NCI-H1694 treated with DMSO at 0.1 percent for 48 hours (cell line): ENCODE data around the gene GDF2.

Source experiments
- DNase-seq: peaks from one replicate; lab custom pipeline; 2025; lab: John Stamatoyannopoulos, UW

Gene GDF2

DNA sequence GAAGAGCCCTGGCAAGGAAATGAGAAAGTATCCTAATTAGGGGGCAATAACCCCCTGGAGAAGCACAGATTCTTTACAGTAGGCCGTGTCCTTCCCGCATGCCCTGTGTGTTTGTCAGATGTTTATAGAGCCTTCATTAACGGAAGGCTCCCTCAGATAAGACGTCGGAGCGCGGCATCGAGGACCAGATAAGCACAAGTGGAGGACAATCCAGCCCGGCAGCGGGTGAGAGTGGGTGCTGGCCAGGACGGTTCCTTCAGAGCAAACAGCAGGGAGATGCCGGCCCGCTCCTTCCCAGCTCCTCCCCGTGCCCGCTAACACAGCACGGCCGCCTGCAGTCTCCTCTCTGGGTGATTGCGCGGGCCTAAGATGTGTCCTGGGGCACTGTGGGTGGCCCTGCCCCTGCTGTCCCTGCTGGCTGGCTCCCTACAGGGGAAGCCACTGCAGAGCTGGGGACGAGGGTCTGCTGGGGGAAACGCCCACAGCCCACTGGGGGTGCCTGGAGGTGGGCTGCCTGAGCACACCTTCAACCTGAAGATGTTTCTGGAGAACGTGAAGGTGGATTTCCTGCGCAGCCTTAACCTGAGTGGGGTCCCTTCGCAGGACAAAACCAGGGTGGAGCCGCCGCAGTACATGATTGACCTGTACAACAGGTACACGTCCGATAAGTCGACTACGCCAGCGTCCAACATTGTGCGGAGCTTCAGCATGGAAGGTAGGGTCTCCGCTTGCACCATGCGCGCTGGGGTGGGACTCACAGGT, at the start of gene GDF2:
TSS of gene GDF2 (plus strand) at position 155 of the 762 bp plus-strand sequence. CDS start at position 370, 215 bp downstream.
- DNase-seq = no peak

GRCh38 chr10:47276071-47276470, 46.2 kb upstream of the GDF2 start:
- no peak for DNase-seq

DNA sequence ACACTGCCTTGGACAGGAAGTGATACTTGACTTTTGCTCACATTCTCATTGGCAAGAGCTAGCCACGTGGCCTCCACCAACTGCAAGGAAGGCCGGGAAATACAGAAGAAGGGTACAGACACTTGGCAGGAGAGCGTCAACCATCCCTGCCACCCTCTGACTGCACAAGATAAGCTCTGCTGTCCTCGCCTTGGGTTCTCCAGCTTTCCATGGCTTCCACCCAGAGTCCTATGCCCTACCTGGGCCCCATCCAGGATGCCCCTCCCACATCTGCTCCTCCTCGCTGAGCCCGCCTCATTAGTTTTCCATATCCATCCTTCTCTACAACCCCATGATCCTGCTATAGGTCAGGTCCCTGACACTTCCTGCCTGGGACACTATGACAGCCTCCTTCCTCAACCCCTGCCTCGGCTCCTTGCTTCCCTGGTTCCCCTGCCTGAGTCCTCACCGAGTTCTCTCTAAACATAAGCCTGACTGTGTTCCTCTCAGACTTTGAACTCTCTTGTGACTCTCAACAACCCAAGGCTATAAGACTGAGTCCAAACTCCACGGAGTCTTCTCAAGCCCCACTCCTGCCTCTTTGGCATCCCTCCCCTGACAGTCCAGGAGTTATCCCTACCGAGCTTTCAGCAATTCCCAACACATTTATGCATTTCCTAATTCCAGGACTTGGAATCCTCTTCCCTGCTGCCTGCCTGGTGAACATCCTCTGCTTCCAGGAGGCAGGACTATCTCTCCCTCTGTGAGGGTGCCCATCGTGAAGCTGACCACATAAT, 45.5 kb upstream of the GDF2 start:
- no peak for DNase-seq

DNA sequence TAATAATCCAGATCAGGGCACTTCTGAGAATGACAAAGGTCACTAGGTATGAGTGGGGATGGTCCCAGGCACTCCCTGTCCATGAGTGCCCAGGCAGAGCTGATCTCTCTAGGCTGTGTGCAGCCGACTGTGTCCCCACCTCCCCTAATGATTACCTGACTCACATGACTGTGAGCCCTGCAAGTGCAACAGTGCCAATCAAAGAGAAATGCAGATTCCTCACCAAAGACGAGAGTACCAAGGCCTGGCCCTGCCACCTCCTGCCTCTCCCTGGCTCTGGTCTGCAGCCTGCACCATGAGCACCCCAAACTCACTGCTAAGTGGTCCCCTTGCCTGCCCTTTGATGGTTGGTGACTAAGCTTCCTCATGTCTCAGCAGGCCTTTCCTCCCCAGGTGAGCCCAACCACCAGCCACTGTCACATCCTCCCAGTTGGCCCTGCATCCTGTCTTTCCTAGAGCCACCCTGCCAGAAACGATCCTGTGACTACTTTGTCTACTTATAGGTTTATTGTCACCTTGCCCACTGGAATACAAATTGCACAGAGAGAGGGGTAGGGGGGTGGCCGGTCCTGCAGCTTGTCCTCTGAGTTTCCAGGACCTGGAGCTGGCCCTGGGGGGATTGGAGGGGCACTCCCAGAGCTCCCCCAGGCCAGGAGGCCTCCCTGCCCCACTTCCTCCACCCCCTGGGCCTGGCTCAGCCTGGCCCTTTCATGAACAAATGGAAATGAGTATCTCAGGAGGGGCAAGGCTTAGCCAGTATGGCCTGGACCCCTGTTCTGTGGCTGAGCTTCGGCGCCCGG, 44.7 kb upstream of the GDF2 start:
- DNase-seq = no peak

GRCh38 chr10:47278152-47278473, 44.1 kb upstream of the GDF2 start:
- no peak for DNase-seq

DNA sequence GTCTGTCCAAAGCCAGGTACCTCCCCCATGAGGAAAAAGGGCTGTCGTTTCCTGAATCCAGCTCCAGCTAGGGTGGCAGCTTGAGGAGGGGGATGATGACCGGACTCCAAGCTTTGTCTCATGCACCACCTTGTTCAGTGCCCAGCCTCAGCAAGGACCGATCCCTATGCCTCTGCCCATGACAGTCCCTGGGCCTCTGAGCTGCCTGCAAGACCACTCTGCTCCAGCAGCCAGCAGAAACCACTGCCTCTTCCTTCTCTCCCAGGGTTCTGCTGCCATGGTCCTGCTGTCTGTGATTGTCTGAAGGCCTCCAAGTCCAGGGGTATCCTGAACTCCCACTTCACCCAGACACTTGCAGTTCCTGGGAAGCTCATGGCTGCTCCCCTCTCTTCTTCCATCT, 43.5 kb upstream of the GDF2 start:
- DNase-seq = no peak

DNA sequence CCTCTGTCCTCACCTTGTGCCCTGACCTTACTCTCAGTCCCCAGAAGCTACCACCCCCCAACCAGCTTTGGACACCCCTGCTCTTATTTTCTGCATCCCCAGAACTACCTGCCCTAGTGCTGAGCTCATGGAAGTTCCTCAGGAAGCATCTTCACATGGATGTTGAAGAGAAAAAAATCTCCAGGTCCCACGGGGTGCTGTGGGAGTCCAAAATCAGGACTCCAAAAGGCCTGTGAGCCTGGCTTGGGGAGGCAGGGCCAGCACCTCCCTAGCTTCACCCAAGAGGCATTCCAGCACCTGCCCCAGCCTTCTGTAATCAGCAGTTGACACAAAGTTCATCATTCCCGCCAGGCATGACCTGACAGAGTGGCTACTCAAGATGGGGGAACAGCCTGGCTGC, 43.0 kb upstream of the GDF2 start:
- no peak for DNase-seq

DNA sequence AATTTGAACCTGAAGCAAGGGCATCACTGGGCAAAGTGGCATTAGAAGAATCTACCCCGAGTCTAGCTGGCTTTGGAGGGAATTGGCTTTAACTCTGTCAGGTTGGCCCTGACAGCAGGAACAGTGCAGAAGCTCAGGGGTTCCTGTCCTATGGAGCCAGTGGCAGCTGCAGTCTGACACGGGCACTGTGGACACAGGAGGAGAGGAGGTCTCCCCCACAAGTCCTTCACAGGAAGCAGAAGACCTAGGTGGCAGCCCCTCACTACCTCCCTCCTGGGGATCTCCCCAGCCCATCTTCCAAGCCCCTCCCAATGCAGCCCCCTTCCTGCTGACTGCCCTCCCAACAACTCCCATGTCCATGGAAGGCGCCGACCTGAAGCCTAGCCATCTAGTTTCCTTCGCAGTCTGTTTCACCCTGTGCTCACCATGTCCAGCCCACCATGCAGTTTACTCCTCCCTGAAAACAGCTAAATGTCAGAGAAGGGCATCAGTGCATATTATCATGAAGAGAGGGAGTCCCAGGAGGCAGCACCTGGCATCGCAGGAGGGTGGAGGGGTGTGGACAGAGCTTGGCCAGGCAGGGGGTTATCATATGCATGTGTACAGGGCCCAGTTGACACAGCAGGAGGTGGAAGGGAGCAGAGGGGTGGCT, 40.1 kb upstream of the GDF2 start:
- no peak for DNase-seq

GRCh38 chr10:47282657-47283018, 39.6 kb upstream of the GDF2 start:
- DNase-seq = no peak

DNA sequence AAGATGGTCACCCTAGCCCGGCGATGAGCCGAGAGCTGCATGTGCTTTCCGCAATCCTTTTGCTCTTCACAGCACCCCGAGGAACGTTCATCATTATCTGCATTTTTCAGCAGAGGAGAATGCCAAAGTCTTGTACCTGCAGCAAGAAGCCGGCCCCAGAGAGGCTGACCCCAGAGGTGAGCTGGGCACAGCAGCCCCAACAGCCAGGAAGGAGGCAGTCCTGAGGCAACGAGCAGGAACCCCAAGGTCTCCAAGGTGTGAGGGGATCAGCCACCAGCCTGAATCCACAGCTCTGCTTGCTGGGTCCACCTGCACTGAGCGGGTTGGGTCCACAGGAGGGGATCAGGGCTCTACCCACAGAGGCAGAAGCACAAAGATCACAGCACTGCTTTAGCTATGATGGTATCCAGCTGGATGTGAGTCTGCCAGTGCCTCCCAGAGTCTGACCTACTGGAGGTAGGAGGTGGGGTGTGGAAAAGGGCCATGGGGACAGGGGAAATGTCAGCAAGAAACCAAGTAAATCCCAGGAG, 39.1 kb upstream of the GDF2 start:
- no peak for DNase-seq

DNA sequence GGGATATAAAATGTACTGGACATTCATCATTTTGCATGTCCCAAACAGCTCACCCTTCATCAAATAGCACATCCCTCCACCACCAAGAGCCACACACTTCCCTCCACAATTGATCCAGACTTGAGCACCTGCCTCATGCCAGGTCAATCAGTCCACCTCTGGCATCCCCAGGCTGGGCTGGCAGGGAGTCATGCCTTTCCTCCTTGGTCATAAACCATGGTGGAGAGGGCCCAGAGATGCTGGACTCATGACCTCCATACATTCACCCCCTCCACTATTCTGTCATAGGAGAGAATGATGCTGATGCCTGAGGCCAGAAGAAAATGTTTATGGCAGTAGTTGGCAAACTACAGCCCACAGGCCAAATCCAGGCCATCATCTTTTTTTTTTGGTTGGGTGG, 38.4 kb upstream of the GDF2 start:
- no peak for DNase-seq

GRCh38 chr10:47285381-47286115, 36.7 kb upstream of the GDF2 start:
- no peak for DNase-seq

- no peak for DNase-seq
These were observed 36.1 kb upstream of the GDF2 start for GRCh38 chr10:47286116-47286505.

- DNase-seq = no peak
These were observed 35.5 kb upstream of the GDF2 start for GRCh38 chr10:47286591-47287315.

GRCh38 chr10:47287365-47287802, 34.9 kb upstream of the GDF2 start:
- DNase-seq = no peak

DNA sequence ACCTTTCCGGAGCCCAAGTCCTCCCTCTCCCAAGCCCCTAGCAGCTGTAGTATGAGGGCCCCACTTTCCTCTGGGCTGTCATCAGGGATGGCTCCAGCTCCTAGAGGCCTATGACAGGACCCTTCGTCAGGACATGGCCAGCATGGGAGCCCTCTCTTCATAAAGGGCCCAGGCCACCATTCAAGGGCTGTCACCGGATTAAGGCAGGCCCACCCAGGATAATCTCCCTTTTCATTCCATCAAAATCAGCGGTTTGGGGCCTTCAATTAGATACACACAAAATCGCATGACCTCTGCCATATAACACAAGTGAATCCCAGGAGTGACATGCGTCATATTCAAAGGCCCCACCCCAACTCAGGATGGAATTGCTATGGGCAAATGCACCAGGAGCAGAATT, 34.4 kb upstream of the GDF2 start:
- no peak for DNase-seq

GRCh38 chr10:47288236-47288635, 34.0 kb upstream of the GDF2 start:
- DNase-seq = no peak

GRCh38 chr10:47288916-47289495, 33.2 kb upstream of the GDF2 start:
- no peak for DNase-seq

- no peak for DNase-seq
These were observed 32.3 kb upstream of the GDF2 start for GRCh38 chr10:47289921-47290320.

GRCh38 chr10:47290338-47290737, 31.9 kb upstream of the GDF2 start:
- DNase-seq = no peak
